ENCODE results near the gene PPP1R15B. TPM values are rescaled to one million over a fixed set of nuclear protein-coding genes. Genes with fewer than 3 reads are reported as not detected.

Gene PPP1R15B
- total RNA-seq, 1 donor from 2014 or later, result 26.6 TPM

- TF ChIP-seq CTCF (conservative IDR thresholded peaks at IDR 0.05; ENCODE audit: low read depth, low read length), result no peak
- H3K4me3 ChIP-seq (ENCODE audit: low read depth, low read length), result peak overlapping the region; percentile 90
- peak; percentile 63 for DNase-seq (ENCODE audit: low read depth)
These were observed 34.5 kb downstream of the PPP1R15B start for GRCh38 chr1:204376919-204377799.

GRCh38 chr1:204376465-204376864, 35.2 kb downstream of the PPP1R15B start:
- H3K4me3 ChIP-seq (ENCODE audit: low read depth, low read length), result peak overlapping the region; percentile 90
- no peak for DNase-seq (ENCODE audit: low read depth)
- no peak for TF ChIP-seq CTCF (conservative IDR thresholded peaks at IDR 0.05; ENCODE audit: low read depth, low read length)

GRCh38 chr1:204373911-204374310, 37.7 kb downstream of the PPP1R15B start:
- no peak overlapping the region for H3K4me3 ChIP-seq (ENCODE audit: low read depth, low read length)
- TF ChIP-seq CTCF (conservative IDR thresholded peaks at IDR 0.05; ENCODE audit: low read depth, low read length), result no peak
- DNase-seq (ENCODE audit: low read depth), result no peak

- no peak for TF ChIP-seq CTCF (conservative IDR thresholded peaks at IDR 0.05; ENCODE audit: low read depth, low read length)
- no peak for DNase-seq (ENCODE audit: low read depth)
These were observed 41.4 kb downstream of the PPP1R15B start for GRCh38 chr1:204370176-204370575.

GRCh38 chr1:204368996-204369726, 42.5 kb downstream of the PPP1R15B start:
- no peak overlapping the region for H3K4me3 ChIP-seq (ENCODE audit: low read depth, low read length)
- DNase-seq (ENCODE audit: low read depth), result no peak
- no peak for TF ChIP-seq CTCF (conservative IDR thresholded peaks at IDR 0.05; ENCODE audit: low read depth, low read length)

More at GRCh38 chr1:204370176-204370575, 41.4 kb downstream of the PPP1R15B start:
- H3K4me3 ChIP-seq (ENCODE audit: low read depth, low read length), result no peak overlapping the region

- DNase-seq (ENCODE audit: low read depth), result no peak
- no peak overlapping the region for H3K4me3 ChIP-seq (ENCODE audit: low read depth, low read length)
- no peak for TF ChIP-seq CTCF (conservative IDR thresholded peaks at IDR 0.05; ENCODE audit: low read depth, low read length)
These were observed 43.7 kb downstream of the PPP1R15B start for GRCh38 chr1:204367956-204368355.

All from epithelial cell of proximal tubule (primary cell).